ENCODE measurements around the gene C17orf75.

GRCh38 chr17:32297424-32297823 lies 44.5 kb downstream of the C17orf75 start:
- TF ChIP-seq POLR2AphosphoS5 (IDR thresholded peaks at IDR 0.05; ENCODE audit: low read depth, low read length) (no peak), POLR2A (IDR thresholded peaks at IDR 0.05; ENCODE audit: low read depth, low read length) (no peak), TAF1 (IDR thresholded peaks at IDR 0.05; ENCODE audit: low read depth, low read length) (no peak), PAX5 (IDR thresholded peaks at IDR 0.05; ENCODE audit: insufficient read depth, low read length, severe bottlenecking) (no peak)

All from GM12891 (cell line).